MCF 10A (cell line): ENCODE results near the gene TMCC2. TPM values are rescaled to one million over a fixed set of nuclear protein-coding genes. Genes with fewer than 3 reads are reported as not detected.

Source experiments
- BruUV-seq: library from RNA; stranded (reverse); fragments of 400-500 nt; replicated peaks from 2 replicates; lab custom pipeline; 2021; lab: Mats Ljungman, UMichigan
- CTCF ChIA-PET: fragments of 300-600 bp; sonication (Branson Sonifier 250); formaldehyde crosslinking; extraction: SDS; loops from one replicate; lab custom pipeline; 2021; ENCODE audit warnings: antibody characterized with exemption, inconsistent platforms; lab: Yijun Ruan, JAX
- POLR2A ChIA-PET: fragments of 300-600, 350-650 bp; sonication (Branson Sonifier 250); formaldehyde crosslinking; extraction: SDS; loops from one replicate; lab custom pipeline; 2020; ENCODE audit warnings: antibody characterized with exemption, inconsistent platforms; lab: Yijun Ruan, JAX
- DNase-seq: peaks from one replicate; pipeline ENCODE4 v3.0.0-alpha.2; 2018; ENCODE audit not compliant: unreplicated experiment
- H3K27ac Mint-ChIP-seq: one replicate; pipeline ENCODE4 v1.8.0; 2022; ENCODE audit warnings: mild to moderate bottlenecking, low read depth, mixed read lengths; ENCODE audit not compliant: unreplicated experiment
- H3K27me3 Mint-ChIP-seq: one replicate; pipeline ENCODE4 v1.8.0; 2022; ENCODE audit warnings: mixed read lengths; ENCODE audit not compliant: insufficient read depth, unreplicated experiment
- H3K36me3 Mint-ChIP-seq: one replicate; pipeline ENCODE4 v1.8.0; 2022; ENCODE audit warnings: mild to moderate bottlenecking, moderate library complexity, mixed read lengths; ENCODE audit not compliant: insufficient read depth, unreplicated experiment
- H3K4me1 Mint-ChIP-seq: one replicate; pipeline ENCODE4 v1.8.0; 2022; ENCODE audit warnings: mixed read lengths; ENCODE audit not compliant: insufficient read depth, unreplicated experiment
- H3K4me3 Mint-ChIP-seq: one replicate; pipeline ENCODE4 v1.8.0; 2022; ENCODE audit warnings: mild to moderate bottlenecking, moderate library complexity, mixed read lengths; ENCODE audit not compliant: unreplicated experiment
- H3K9me3 Mint-ChIP-seq: one replicate; pipeline ENCODE4 v1.8.0; 2022; ENCODE audit warnings: mixed read lengths; ENCODE audit not compliant: unreplicated experiment
- CTCF ChIP-seq: fragments of 200-600 bp; IDR thresholded peaks from one replicate; pipeline ENCODE4 v1.8.0; 2022; ENCODE audit warnings: antibody characterized with exemption, mild to moderate bottlenecking; ENCODE audit not compliant: unreplicated experiment
- intact Hi-C: fragments of 100-400 bp; cut with micrococcal nuclease; formaldehyde crosslinking; loops from 2 replicates; pipeline ENCODE4 v1.14.1; 2022
- total RNA-seq: library from RNA; stranded (reverse); gene quantifications from 2 replicates; pipeline ENCODE4 v1.2.3, GENCODE V29; 2022

TMCC2 gene
- total RNA-seq, 1 experiment from 2014 or later: 0.79 TPM

DNA sequence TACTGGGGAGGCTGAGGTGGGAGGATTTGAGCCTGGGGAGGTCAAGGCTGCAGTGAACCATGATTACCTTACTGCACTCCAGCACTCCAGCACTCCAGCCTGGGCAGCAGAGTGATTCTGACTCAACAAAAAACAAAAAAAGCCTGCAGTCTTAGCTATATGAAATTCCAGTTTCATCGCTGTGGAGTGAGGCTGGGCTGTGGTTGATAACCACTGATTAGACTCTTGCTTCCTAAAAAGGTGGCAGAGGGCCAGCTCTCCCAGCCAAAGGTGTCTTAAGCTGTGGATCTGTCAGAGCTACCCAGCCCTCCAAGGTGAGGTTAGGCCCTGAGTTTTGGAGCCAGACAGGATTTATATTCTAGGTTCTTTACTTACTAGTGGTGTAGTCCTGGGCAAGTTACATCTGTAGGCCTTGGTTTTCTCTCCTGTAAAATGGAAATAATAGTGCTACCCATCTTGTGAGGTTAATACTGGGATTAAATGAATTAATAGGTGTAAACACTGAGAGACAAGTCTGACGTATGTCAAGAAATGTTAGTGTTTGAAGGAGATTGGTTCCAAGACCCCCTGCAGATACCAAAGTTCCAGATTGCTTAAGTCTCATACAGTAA is 35.9 kb downstream of the TMCC2 start:
- Mint-ChIP-seq H3K27me3 (no peaks in the 10 kb centered on the region), H3K4me3 (no peak overlapping the region), H3K27ac (no peak overlapping the region), H3K4me1 (peaks cover 30% of the 10 kb centered on the region), H3K36me3 (no peaks in the 10 kb centered on the region), H3K9me3 (no peaks in the 10 kb centered on the region)
- DNase-seq: no peak
- POLR2A ChIA-PET: interaction anchor here (1.0 to 1.1 kb wide), 3 partner anchors 21 to 143 kb away, joined by 3 to 6 read pairs (median 4); no protein-coding TSS in a partner anchor
- CTCF ChIA-PET: interaction anchor here (1.3 to 14.4 kb wide), 5 partner anchors 11 to 72 kb away, joined by 3 to 487 read pairs (median 32); partner anchors contain the start of gene TMCC2
- intact Hi-C loops: no loop called here
- no TSS peak for BruUV-seq
- no peak for TF ChIP-seq CTCF

GRCh38 chr1:205266611-205267305 is 39.0 kb downstream of the TMCC2 start:
- ChIA-PET CTCF (interaction anchor here (0.6 to 4.0 kb wide), 12 partner anchors 9 to 208 kb away, joined by 3 to 32 read pairs (median 4); no protein-coding TSS in a partner anchor), POLR2A (interaction anchor here (0.6 to 2.7 kb wide), 7 partner anchors 19 to 1066 kb away, joined by 3 to 15 read pairs (median 3); partner anchors contain the start of gene NUAK2)
- no peaks in the 10 kb centered on the region for H3K9me3 Mint-ChIP-seq
- no peak for TF ChIP-seq CTCF
- H3K27ac Mint-ChIP-seq: no peak overlapping the region
- peaks cover 23% of the 10 kb centered on the region for H3K4me1 Mint-ChIP-seq
- no peak for DNase-seq
- H3K36me3 Mint-ChIP-seq: no peaks in the 10 kb centered on the region
- peaks cover 9% of the 10 kb centered on the region for H3K27me3 Mint-ChIP-seq
- no TSS peak for BruUV-seq
- no peak overlapping the region for H3K4me3 Mint-ChIP-seq
- intact Hi-C loops: no loop called here

GRCh38 chr1:205267306-205267902 is 39.7 kb downstream of the TMCC2 start:
- no peaks in the 10 kb centered on the region for H3K9me3 Mint-ChIP-seq
- POLR2A ChIA-PET: interaction anchor here (0.7 to 2.7 kb wide), 3 partner anchors 53 to 780 kb away, joined by 3 to 15 read pairs (median 3); partner anchors contain the start of gene NUAK2
- H3K27me3 Mint-ChIP-seq: peaks cover 9% of the 10 kb centered on the region
- intact Hi-C loops: no loop called here
- no peak for TF ChIP-seq CTCF
- no peak overlapping the region for H3K27ac Mint-ChIP-seq
- peaks cover 23% of the 10 kb centered on the region for H3K4me1 Mint-ChIP-seq
- no peak for DNase-seq
- CTCF ChIA-PET: interaction anchor here (0.7 to 22.3 kb wide), 5 partner anchors 11 to 208 kb away, joined by 3 to 1857 read pairs (median 18); partner anchors contain the start of gene NUAK2
- no TSS peak for BruUV-seq
- no peaks in the 10 kb centered on the region for H3K36me3 Mint-ChIP-seq
- no peak overlapping the region for H3K4me3 Mint-ChIP-seq
